ENCODE results near the gene HIP1R. TPM values are rescaled to one million over a fixed set of nuclear protein-coding genes. Genes with fewer than 3 reads are reported as not detected.

HIP1R gene
- total and polyA plus RNA-seq, 8 donors, result 52.1 to 395 (median 89.8) TPM

- peaks cover 16 to 43% (median 28%) of the 10 kb centered on the region in 4 donors for H3K4me1 ChIP-seq
- H3K4me3 ChIP-seq, result no peak overlapping the region
- TF ChIP-seq POLR2A (IDR thresholded peaks at IDR 0.05), result no peak
- TF ChIP-seq CTCF (IDR thresholded peaks at IDR 0.05), result no peak
- TF ChIP-seq POLR2AphosphoS5 (IDR thresholded peaks at IDR 0.05), result no peak
- no peak for TF ChIP-seq EP300 (IDR thresholded peaks at IDR 0.05)
- no peaks in the 10 kb centered on the region for H3K9me3 ChIP-seq
- H3K27me3 ChIP-seq, result no peaks in the 10 kb centered on the region
- H3K36me3 ChIP-seq, result peaks cover 41 to 85% (median 78%) of the 10 kb centered on the region in 4 donors
- WGBS, 5 donors, result 91 to 94% (median 92%) methylated on average over 14 to 17 of the region's 17 CpGs
- intact Hi-C loops (cut with DNase I; ENCODE audit: low total_unique reads), result loop anchor here (10.0 kb wide), 1 partner anchor 60 kb away; no protein-coding TSS in a partner anchor
- no peak for DNase-seq
- H3K27ac ChIP-seq, result no peak overlapping the region
These were observed 19.3 kb downstream of the HIP1R start for GRCh38 chr12:122854554-122854953.

GRCh38 chr12:122855071-122855829 is 20.0 kb downstream of the HIP1R start:
- intact Hi-C loops (cut with DNase I; ENCODE audit: low total_unique reads), result loop anchor here (5.0 to 10.0 kb wide), 2 partner anchors 60 to 97 kb away; no protein-coding TSS in a partner anchor
- Histone ChIP-seq H3K36me3 (peaks cover 46 to 85% (median 77%) of the 10 kb centered on the region in 4 donors), H3K4me3 (no peak overlapping the region), H3K4me1 (peaks cover 16 to 47% (median 35%) of the 10 kb centered on the region in 4 donors), H3K27ac (peak overlapping the region in 1 of 5 donors; percentile 17), H3K27me3 (no peaks in the 10 kb centered on the region), H3K9me3 (no peaks in the 10 kb centered on the region)
- no peak for DNase-seq
- 84 to 91% (median 89%) methylated on average over 17 to 24 of the region's 24 CpGs for WGBS, 5 donors
- TF ChIP-seq EP300 (IDR thresholded peaks at IDR 0.05), result no peak
- TF ChIP-seq CTCF (IDR thresholded peaks at IDR 0.05), result no peak
- TF ChIP-seq POLR2A (IDR thresholded peaks at IDR 0.05), result no peak
- TF ChIP-seq POLR2AphosphoS5 (IDR thresholded peaks at IDR 0.05), result no peak

- WGBS, 5 donors, result 85 to 90% (median 89%) methylated on average over 34 to 40 of the region's 40 CpGs
- Histone ChIP-seq H3K4me1 (peaks cover 21 to 53% (median 42%) of the 10 kb centered on the region in 4 donors), H3K9me3 (no peaks in the 10 kb centered on the region), H3K27ac (peak overlapping the region in 1 of 5 donors; percentile 31), H3K4me3 (no peak overlapping the region), H3K27me3 (no peaks in the 10 kb centered on the region), H3K36me3 (peaks cover 46 to 86% (median 79%) of the 10 kb centered on the region in 4 donors)
- intact Hi-C loops (cut with DNase I; ENCODE audit: low total_unique reads), result loop anchor here (5.0 to 10.0 kb wide), 2 partner anchors 61 to 96 kb away; no protein-coding TSS in a partner anchor
- no peak for DNase-seq
- TF ChIP-seq POLR2A (IDR thresholded peaks at IDR 0.05), result no peak
- no peak for TF ChIP-seq POLR2AphosphoS5 (IDR thresholded peaks at IDR 0.05)
- TF ChIP-seq EP300 (IDR thresholded peaks at IDR 0.05), result no peak
- no peak for TF ChIP-seq CTCF (IDR thresholded peaks at IDR 0.05)
These were observed 20.9 kb downstream of the HIP1R start for GRCh38 chr12:122855928-122856831.
